Calu3 (cell line): ENCODE results near the gene SPTB. TPM values are rescaled to one million over a fixed set of nuclear protein-coding genes. Genes with fewer than 3 reads are reported as not detected.
A peak's percentile ranks its signal among the peaks of the same experiment; 100 is the strongest.
"Not testable (repeated sequence)": the region's sequence is repeated elsewhere in the genome, so short reads cannot be mapped to it uniquely, and the experiment has no call there.

ENCODE experiments used
- BruUV-seq: library from RNA; stranded (reverse); fragments of 400-500 nt; replicated peaks from 2 replicates; lab custom pipeline; 2021; lab: Mats Ljungman, UMichigan
- CTCF ChIA-PET: fragments of 300-600 bp; sonication (Branson Sonifier 250); formaldehyde crosslinking; loops from one replicate; lab custom pipeline; 2022; ENCODE audit warnings: antibody characterized with exemption; lab: Charles Lee
- DNase-seq: peaks from one replicate; pipeline ENCODE4 v3.0.0; 2022
- H3K27ac Mint-ChIP-seq: one replicate; pipeline ENCODE4 v1.8.0; 2022; ENCODE audit warnings: mixed read lengths; ENCODE audit not compliant: unreplicated experiment
- H3K27me3 Mint-ChIP-seq: one replicate; pipeline ENCODE4 v1.8.0; 2022; ENCODE audit warnings: mixed read lengths; ENCODE audit not compliant: unreplicated experiment
- H3K36me3 Mint-ChIP-seq: one replicate; pipeline ENCODE4 v1.8.0; 2022; ENCODE audit warnings: mild to moderate bottlenecking, moderate library complexity, mixed read lengths; ENCODE audit not compliant: insufficient read depth, unreplicated experiment
- H3K4me1 Mint-ChIP-seq: one replicate; pipeline ENCODE4 v1.8.0; 2022; ENCODE audit warnings: mild to moderate bottlenecking, low read depth, mixed read lengths; ENCODE audit not compliant: unreplicated experiment
- H3K4me3 Mint-ChIP-seq: one replicate; pipeline ENCODE4 v1.8.0; 2022; ENCODE audit warnings: mild to moderate bottlenecking, low read depth, moderate library complexity, mixed read lengths; ENCODE audit not compliant: unreplicated experiment
- H3K9me3 Mint-ChIP-seq: one replicate; pipeline ENCODE4 v1.8.0; 2022; ENCODE audit warnings: low read depth, mixed read lengths; ENCODE audit not compliant: unreplicated experiment
- CTCF ChIP-seq: fragments of 200-600 bp; IDR thresholded peaks from one replicate; pipeline ENCODE4 v1.8.0; 2022; ENCODE audit warnings: antibody characterized with exemption; ENCODE audit not compliant: unreplicated experiment
- intact Hi-C: fragments of 100-400 bp; cut with micrococcal nuclease; formaldehyde crosslinking; loops from one replicate; pipeline ENCODE4 v1.10.0; 2022; ENCODE audit not compliant: unreplicated experiment
- total RNA-seq: library from RNA; stranded (reverse); gene quantifications from 2 replicates; pipeline ENCODE4 v1.2.3, GENCODE V29; 2022

The SPTB gene
- total RNA-seq, 1 experiment from 2014 or later, result not detected

GRCh38 chr14:64914237-64915028 is 34.7 kb upstream of the SPTB start, which contains the start of gene CHURC1:
Gene CHURC1 (plus strand): TSS chr14:64914455. CDS start chr14:64914496, 41 bp downstream.
- TF ChIP-seq CTCF, result no peak
- Mint-ChIP-seq H3K27me3 (no peaks in the 10 kb centered on the region), H3K4me3 (peak within 1 kb of the TSS; percentile 85), H3K27ac (peak within 1 kb of the TSS; percentile 92), H3K36me3 (peaks cover 22% of the 10 kb centered on the region), H3K9me3 (no peaks in the 10 kb centered on the region), H3K4me1 (peaks cover 27% of the 10 kb centered on the region)
- no TSS peak for BruUV-seq
- CTCF ChIA-PET, result interaction anchor here (1.3 kb wide), 1 partner anchor 24 kb away, joined by 3 read pairs; no protein-coding TSS in a partner anchor
- intact Hi-C loops, result loop anchor here (1.0 kb wide), 1 partner anchor 19 kb away; no protein-coding TSS in a partner anchor
- DNase-seq, result peak; percentile 98

GRCh38 chr14:64913477-64913876 is 33.8 kb upstream of the SPTB start:
- BruUV-seq, intact Hi-C loops, H3K9me3 Mint-ChIP-seq, H3K27me3 Mint-ChIP-seq, DNase-seq, CTCF ChIA-PET, H3K27ac Mint-ChIP-seq: not testable (repeated sequence)
- H3K4me1 Mint-ChIP-seq, result peaks cover 25% of the 10 kb centered on the region
- peaks cover 21% of the 10 kb centered on the region for H3K36me3 Mint-ChIP-seq
- peak overlapping the region; percentile 85 for H3K4me3 Mint-ChIP-seq

- no TSS peak for BruUV-seq
- no peak for TF ChIP-seq CTCF
- peaks cover 6% of the 10 kb centered on the region for H3K27me3 Mint-ChIP-seq
- peaks cover 14% of the 10 kb centered on the region for H3K36me3 Mint-ChIP-seq
- no peak overlapping the region for H3K27ac Mint-ChIP-seq
- no peak overlapping the region for H3K4me3 Mint-ChIP-seq
- DNase-seq, result no peak
- no peaks in the 10 kb centered on the region for H3K9me3 Mint-ChIP-seq
- peaks cover 13% of the 10 kb centered on the region for H3K4me1 Mint-ChIP-seq
- CTCF ChIA-PET, result no interaction called here
- intact Hi-C loops, result no loop called here
Observed at GRCh38 chr14:64912261-64912660, 32.6 kb upstream of the SPTB start.

GRCh38 chr14:64910847-64911495 is 31.3 kb upstream of the SPTB start:
- H3K9me3 Mint-ChIP-seq, result no peaks in the 10 kb centered on the region
- CTCF ChIA-PET, result interaction anchor here (0.6 to 1.6 kb wide), 13 partner anchors 9 to 161 kb away, joined by 3 to 12 read pairs (median 3); partner anchors contain the start of gene FNTB

More at GRCh38 chr14:64910847-64911495, 31.3 kb upstream of the SPTB start:
- intact Hi-C loops, result no loop called here
- Mint-ChIP-seq H3K27me3 (peaks cover 19% of the 10 kb centered on the region), H3K4me1 (peaks cover 11% of the 10 kb centered on the region), H3K27ac (no peak overlapping the region), H3K36me3 (peaks cover 14% of the 10 kb centered on the region), H3K4me3 (no peak overlapping the region)
- DNase-seq, result peak; percentile 25
- peak; percentile 28 for TF ChIP-seq CTCF
- BruUV-seq, result no TSS peak
